HL-60/S4 treated with phorbol 12-myristate 13-acetate at 8.2 ng/mL for 4 days and 3 days (cell line): Measurements from ENCODE around the gene LDLRAD2.

ENCODE experiments used
- in situ Hi-C: fragments of 300-500 bp; cut with MboI; formaldehyde crosslinking; loops from 2 replicates; pipeline ENCODE4 v1.15.0; 2022; ENCODE audit warnings: low sequenced_read_pairs

Gene LDLRAD2

DNA sequence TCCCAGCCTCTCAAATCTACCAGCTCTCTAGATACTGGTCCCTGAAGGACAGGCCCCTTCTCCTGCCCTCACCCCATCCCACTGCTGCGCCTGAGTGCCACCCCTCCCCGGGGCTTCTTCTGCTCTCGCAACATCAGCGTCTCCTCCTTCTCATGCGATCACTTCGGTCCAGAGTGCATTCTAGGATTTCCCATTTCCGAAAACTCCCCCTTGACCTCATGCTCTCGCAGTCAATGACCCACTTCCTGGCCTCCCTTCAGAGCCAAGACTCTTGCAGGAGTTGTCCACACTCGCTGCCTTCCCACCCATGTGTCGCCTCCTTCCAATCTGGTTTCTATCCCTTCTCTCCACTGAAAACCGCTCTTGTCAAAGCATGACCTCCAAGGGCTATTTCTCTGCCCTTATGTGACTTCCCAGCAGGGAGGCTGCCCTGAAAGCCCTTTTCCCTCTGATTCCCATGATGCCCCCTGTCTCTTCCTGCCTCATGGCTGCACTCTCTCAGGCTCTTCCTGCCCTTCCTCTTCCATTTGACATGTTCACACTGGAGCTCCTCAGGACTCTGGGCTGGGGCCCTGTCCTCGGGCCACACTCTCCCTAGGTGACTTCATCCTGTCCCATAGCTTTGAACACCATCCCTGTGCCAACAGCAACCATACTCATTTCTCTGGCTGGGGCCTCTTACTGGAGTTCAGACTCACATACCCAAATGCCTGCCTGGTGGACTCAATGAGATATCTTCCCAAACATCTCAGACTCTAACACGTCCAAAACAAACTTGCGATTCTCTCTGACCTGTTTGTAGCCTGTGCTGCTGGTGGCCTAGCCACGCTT lies 46.0 kb downstream of the LDLRAD2 start:
- in situ Hi-C loops: no loop called here

DNA sequence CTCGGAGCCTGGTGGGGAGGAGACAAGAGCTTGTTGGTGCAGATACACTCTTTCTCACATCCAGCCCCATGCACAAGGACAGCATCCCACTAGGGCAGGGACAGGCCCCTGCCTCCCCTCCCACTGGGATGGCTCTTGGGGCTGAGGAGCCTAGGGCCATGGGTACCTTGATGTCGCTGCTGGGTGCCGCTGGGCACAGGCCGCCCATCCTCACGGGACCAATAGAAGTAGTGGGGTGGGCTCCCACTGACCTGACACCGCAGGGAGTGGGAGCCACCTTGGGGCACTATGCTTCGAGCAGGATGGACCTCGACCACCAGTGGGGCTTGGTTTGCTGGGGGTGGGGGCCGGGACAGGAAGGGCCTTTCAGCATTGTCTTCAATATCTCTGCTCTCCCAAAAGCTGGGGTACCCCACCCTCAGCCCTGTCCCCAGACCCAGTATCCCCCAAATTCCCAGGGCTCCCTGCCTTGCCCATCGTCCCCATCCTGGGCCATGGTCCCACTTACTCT lies 47.7 kb downstream of the LDLRAD2 start:
- in situ Hi-C loops: no loop called here

- in situ Hi-C loops: no loop called here
Observed at GRCh38 chr1:21860971-21861370, 48.9 kb downstream of the LDLRAD2 start.

- in situ Hi-C loops: no loop called here
Observed at GRCh38 chr1:21861602-21862429, 49.8 kb downstream of the LDLRAD2 start.

GRCh38 chr1:21863981-21864380 lies 51.9 kb downstream of the LDLRAD2 start:
- in situ Hi-C loops: no loop called here

DNA sequence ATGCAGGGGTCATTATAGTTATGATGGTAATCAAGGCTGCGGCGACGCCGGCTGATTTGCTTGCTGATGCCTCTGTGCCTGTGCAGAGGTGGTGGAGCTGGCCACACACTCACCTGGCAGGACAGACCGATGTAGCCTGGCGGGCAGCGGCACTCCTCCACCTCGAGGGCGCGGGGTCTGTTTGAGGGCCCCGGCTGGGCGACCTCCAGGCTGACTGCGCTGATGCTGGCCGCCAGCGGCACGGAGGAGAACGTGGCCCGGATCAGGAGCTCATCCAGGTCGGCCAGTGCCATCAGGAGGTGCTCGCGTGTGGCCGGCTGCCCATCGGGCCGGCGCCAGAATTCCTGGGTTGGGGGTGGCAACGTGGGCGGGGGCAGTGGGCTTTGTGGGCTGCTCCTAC lies 52.7 kb downstream of the LDLRAD2 start:
- in situ Hi-C loops: no loop called here

DNA sequence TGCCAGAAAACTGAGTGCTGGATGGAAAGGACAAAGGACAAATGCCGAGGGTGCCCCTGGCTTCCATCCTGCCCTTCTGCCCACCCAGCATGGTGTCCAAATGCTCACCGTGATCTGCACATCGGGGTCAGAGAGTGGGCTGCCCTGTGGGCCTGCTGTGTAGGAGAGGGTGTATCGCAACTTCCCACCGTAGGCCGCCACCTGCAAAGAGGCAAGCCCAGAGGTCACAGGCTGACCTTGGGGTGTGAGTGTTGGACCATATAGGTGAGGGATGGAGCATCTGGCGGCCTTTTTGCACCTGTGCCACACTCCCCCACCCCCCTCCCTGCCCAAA lies 53.5 kb downstream of the LDLRAD2 start:
- in situ Hi-C loops: no loop called here

GRCh38 chr1:21865943-21866706 lies 54.1 kb downstream of the LDLRAD2 start:
- in situ Hi-C loops: no loop called here

GRCh38 chr1:21866707-21867043 lies 54.6 kb downstream of the LDLRAD2 start:
- in situ Hi-C loops: no loop called here

DNA sequence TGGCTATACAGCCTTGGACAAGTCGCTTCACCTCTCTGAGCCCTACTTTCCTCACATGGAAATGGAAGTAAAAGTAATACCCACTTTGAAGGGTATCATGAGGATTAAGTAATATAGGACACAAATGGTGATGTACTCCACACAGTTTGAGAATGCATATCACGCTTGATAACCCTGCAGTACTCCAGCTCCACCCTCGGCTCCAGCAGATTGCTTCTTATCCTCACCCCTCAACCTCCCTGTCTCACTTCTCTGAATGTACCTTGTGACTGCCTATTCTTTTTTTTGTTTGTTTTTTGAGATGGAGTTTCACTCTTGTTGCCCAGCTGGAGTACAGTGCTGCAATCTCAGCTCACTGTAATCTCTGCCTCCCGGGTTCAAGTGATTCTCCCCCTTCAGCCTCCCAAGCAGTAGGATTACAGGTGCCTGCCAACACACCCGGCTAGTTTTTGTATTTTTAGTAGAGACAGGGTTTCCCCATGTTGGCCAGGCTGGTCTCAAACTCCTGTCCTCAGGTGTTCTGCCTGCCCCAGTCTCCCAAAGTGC lies 55.5 kb downstream of the LDLRAD2 start:
- in situ Hi-C loops: no loop called here

DNA sequence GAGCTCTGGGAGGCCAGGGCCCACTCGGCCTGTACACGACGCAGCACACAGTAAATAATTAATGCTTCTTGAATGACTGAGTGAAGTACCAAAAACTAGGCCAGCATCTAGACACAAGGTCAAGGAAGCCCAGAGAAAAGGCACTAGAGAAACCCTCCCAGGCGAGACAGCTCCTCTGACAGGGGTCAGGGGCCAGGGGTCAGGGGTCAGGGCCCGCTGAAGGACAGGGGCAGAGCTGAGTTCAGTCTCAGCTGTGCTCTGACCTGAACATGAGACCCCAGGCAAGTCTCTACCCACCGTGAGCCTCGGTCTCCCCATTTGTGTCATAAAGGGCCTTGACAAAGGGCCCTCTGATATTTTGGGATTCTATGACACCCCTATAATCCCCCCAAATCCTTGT lies 56.4 kb downstream of the LDLRAD2 start:
- in situ Hi-C loops: no loop called here

GRCh38 chr1:21868941-21869454 lies 56.9 kb downstream of the LDLRAD2 start:
- in situ Hi-C loops: no loop called here

DNA sequence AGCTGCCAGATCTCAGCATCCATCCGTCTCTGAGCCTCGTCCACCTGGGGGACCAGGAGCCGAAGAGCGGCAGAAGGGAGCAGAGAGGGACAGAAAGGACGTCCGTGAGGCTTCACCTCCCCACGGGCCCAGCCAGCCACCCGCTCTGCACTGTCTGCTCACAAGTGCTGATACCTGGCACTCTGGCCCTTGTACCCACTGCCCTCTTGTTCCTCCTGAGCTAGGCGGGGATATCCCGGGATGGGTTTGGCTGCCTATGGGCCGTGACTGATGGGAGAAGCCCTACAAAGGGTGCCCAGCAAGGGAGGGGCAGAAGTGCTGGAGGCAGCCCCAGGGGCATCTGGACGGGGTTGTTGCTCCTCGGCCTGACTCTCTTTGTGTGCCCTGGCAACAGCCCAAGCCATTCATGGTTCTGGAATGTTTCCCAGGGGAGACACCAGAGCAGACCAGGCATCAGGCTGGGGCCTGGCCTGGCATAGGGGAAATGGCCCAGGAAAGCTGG lies 57.6 kb downstream of the LDLRAD2 start:
- in situ Hi-C loops: no loop called here

GRCh38 chr1:21870611-21871010 lies 58.5 kb downstream of the LDLRAD2 start:
- in situ Hi-C loops: no loop called here

DNA sequence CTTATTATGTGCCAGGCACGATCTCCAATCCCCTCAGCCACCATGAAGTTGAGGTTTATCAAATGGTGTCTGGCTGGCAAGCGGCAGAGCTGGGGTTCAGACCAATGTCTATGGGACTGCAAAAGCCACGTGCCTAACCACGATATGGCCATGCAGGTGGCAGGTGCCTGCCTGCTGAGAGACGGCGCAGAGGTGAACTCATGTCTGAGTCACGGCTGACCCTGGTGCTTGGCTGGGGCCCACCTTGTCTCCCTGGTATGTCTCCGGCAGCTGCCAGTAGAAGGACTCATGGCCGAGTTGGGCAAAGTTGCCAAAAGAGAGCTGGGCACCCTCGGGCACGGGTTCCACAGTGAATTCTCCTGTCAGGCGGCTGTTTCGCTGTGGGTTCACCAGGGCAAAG lies 59.9 kb downstream of the LDLRAD2 start:
- in situ Hi-C loops: no loop called here

- in situ Hi-C loops: no loop called here
Observed at GRCh38 chr1:21872445-21873079, 60.5 kb downstream of the LDLRAD2 start.

- in situ Hi-C loops: no loop called here
Observed at GRCh38 chr1:21873174-21873573, 61.1 kb downstream of the LDLRAD2 start.

DNA sequence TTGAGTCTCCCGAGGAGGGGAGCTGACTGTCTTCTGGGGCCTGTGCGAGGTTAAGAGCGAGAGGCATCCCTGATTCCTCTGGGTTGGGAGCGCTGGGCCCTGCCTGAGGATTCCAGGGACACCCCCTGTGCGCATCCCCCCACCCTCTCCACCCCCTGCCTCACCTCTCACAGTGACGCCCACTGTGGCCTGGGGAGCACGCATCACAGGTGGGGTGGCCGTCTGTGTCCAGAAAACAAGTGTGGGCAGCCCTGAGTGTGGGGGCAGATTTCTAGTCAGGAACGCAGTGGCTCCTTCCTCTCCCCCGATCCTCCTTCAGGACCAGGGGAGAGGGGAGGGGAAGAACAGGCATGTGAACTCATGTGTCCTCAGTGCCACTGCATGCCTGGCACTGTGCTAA lies 61.7 kb downstream of the LDLRAD2 start:
- in situ Hi-C loops: no loop called here

GRCh38 chr1:21874328-21874727 lies 62.3 kb downstream of the LDLRAD2 start:
- in situ Hi-C loops: no loop called here
